Mucosa of gallbladder (tissue), 1 donor: ENCODE results near the gene HDGFL2. TPM values are rescaled to one million over a fixed set of nuclear protein-coding genes. Genes with fewer than 3 reads are reported as not detected.

Source experiments
- DNase-seq: peaks from one replicate; pipeline ENCODE4 v3.0.0-alpha.2; 2020; ENCODE audit warnings: low spot score
- total RNA-seq: library from RNA; stranded (reverse); gene quantifications from one replicate; pipeline ENCODE4 v1.2.1, GENCODE V29; 2021
- donor health status: DM: no; HTN: no; CAD: no.

HDGFL2 gene
- total RNA-seq, 1 donor from 2014 or later = 54.4 TPM

GRCh38 chr19:4497770-4498389, 25.8 kb downstream of the HDGFL2 start:
- no peak for DNase-seq

DNA sequence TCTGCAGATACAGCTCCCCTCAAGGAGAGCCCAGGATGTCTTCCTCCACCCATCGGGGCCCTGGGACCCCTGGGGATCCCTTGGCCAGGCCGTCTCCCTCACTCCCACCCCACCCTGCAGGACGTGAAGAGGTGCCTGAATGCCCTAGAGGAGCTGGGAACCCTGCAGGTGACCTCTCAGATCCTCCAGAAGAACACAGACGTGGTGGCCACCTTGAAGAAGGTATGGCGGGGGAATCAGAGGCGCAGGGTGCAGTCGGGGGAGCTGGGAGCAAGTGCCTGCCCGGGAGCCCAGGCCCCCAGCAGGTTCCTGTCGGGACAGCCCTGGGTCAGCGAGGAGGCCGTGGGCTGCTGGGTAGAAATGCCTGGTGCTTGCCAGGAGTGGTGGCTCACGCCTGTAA, 26.6 kb downstream of the HDGFL2 start:
- no peak for DNase-seq

GRCh38 chr19:4499318-4499717, 27.2 kb downstream of the HDGFL2 start:
- DNase-seq = no peak

GRCh38 chr19:4499855-4500254, 27.8 kb downstream of the HDGFL2 start:
- DNase-seq = no peak

GRCh38 chr19:4500841-4501591, 28.9 kb downstream of the HDGFL2 start:
- DNase-seq = no peak

DNA sequence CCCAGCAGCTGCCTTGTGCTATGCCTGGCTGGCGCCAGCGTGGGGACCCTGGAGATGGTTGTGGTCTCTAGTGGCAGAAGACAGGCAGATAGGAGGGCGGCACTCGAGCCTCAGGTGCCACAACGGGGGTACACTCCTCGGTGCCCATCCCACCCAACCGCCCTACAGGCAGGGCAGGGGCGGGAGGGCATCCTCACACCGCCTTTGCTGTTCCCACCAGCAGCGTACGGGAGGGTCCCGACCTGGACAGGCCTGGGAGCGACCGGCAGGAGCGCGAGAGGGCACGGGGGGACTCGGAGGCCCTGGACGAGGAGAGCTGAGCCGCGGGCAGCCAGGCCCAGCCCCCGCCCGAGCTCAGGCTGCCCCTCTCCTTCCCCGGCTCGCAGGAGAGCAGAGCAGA, 29.6 kb downstream of the HDGFL2 start:
- no peak for DNase-seq

GRCh38 chr19:4502282-4503131, 30.4 kb downstream of the HDGFL2 start:
- no peak for DNase-seq

DNA sequence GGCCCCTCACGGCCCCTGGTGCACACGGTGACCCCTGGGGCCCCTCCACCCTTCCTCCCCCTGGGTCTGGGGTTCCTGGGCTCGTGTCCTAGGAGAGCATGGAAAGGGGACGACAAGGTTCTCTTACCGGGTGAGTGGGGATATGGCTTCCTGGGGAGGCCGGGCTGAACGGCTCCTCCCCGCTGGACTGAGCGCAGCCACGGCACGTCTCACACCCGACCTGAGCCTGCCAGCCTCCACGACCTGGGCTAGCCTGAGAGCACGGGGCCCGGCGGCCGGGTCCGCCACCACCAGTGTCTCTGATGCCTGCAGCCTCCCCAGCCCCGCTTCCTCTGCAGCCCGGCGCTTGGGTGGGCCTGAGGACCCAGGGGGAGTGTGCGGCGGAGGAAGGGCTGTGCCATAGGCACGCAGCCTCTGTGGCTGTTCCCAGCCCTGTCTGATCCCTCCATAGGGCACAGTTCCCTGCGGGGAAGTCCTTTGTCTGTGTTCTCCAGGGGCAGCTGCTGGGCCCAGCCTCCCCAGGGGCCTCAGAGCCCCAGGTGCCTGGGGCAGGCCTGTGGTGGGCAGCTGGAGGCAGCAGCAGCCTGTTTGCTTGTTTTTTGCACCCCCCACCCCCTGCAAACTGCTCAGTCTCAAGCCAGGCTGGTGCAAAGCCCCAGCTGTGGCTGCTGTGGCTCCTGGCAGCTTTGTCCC, 31.2 kb downstream of the HDGFL2 start:
- DNase-seq = no peak

GRCh38 chr19:4503825-4504170, 31.7 kb downstream of the HDGFL2 start:
- no peak for DNase-seq

DNA sequence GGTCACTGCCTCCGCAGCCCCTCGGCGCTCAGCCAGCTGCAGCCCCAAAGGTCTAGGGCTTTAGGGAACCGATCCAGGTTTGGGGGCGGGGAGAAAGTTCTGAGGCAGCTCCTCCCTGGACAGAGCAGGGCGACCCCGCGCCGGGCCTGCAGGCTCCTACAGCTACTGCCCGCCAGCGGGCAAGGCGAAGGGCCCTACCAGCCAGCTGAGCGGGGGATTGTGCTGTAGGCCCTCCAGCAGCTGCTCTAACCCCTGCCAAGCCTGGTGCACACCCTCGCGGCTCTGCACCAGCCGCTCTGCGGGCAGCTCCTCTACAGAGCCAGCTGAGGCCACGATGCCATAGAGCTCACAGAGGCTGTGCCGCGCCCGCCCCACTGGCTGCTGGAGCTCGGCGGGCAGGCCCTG, 32.2 kb downstream of the HDGFL2 start:
- DNase-seq = no peak

DNA sequence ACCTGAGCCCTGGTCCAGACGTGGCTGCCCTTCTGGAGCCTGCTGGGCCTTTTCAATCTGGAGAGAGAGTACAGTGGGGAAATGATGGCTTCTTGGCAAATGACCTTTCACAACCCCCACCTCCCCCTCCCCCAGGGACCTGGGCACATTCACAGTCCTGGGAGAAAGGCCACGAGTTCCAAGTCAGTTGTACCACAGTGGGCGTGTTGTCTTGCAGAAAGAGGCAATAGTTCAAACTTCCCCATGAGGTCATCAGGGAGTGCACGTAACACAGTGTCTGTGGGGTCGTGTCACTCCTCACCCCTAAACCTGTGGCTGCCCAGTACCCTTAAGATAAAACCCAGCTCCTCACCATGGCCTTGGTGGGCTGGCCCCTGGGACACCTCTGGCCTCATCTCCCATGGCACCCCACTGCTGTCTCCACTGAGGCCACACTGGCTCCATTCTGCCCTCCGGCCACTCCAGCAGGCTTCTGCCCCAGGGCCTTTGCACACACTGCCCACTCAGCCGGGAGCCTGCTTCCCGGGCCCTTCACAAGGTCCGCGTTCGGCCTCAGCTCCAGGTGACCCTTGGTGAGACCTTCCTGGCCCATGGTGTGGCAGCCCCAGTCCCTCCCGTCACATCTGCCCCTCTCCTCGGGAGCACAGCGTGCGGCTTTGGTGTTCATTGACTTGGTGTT, 32.9 kb downstream of the HDGFL2 start:
- DNase-seq = no peak

DNA sequence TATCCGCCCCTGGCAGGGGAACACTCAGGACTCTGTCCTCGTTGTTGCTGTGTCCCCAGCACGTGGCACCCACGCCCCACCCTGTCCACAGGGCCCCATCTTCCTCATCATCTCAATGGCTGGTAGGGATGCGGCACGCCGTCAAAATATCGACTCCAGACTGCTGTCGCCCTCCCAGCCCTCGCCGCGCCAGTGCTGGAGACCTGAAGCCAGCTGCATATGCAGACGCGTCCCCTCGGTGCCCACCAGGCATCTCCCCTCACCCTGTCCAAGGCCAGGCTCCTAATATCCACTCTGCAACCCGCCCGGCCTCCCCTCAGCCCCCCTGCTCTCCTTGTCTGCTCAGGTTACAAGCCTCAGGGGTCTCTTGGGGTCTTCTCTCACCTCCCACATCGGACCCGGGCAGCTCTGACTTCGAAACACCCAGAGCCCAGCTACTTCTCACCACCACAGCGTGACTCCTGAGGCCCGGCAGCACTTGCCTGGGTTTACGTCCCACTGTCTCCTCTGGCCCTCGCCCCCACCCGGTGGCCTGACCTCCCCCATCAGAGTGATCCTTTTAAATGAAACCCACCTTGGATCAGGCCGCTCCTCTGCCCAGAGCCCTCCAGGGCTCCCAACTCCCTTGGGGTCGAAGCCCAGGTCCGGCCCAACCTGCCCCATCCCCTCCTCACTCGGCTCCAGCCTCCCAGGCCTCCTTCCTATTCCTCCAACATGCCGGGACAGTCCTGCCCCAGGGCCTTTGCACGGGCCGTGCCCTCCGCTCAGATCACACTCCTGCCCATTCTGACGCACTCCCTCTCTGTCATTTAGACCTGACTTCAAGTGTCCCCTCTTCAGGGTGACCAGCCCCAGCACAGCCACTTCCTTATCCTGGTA, 33.7 kb downstream of the HDGFL2 start:
- no peak for DNase-seq

DNA sequence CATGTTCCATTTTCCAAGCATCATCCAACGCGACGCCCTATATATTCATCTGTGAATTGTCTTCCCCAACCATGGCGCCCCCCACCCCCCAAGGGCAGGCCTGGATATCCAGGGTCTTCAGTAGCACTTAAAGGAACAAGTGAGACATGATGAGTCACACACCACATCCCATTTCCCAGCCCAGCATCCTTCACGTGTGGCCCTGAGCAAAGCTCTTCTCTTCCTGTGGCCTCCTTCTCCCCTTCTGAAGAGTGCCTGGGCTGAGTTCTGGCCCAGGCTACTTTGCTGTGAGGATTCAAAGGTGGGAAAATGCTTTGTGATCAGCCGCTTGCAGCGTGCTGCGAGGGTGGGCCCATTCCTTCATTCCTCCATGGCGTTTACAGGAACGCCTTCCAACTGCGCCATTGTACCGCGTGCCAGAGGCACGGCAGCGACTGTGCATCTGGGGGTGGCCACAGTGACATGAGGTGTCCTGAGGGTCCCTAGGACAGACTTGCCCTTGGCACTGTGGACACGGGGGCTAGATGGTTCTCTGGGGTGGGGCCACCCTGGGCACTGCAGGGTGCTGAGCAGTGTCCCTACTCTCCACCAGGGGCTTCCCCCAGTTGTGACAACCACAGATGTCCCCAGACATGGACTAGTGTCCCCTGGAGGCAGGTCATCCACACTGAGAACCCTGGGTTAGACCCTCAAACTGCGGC, 34.5 kb downstream of the HDGFL2 start:
- no peak for DNase-seq

DNA sequence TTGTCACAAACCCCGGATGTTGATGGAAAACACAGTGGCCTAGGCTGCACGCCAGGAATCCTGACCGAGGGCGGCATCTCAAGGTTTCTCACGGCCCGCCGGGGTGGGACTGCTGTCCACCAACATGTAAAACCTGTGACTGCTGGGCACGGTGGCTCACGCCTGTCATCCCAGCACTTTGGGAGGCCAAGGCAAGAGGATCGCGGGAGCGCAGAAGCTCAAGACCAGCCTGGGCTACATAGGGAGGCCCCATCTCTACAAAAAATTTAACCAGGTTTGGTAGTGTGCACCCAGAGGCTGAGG, 35.0 kb downstream of the HDGFL2 start:
- no peak for DNase-seq

- no peak for DNase-seq
These were observed 35.7 kb downstream of the HDGFL2 start for GRCh38 chr19:4507804-4508203.

GRCh38 chr19:4508698-4509097, 36.6 kb downstream of the HDGFL2 start:
- no peak for DNase-seq

DNA sequence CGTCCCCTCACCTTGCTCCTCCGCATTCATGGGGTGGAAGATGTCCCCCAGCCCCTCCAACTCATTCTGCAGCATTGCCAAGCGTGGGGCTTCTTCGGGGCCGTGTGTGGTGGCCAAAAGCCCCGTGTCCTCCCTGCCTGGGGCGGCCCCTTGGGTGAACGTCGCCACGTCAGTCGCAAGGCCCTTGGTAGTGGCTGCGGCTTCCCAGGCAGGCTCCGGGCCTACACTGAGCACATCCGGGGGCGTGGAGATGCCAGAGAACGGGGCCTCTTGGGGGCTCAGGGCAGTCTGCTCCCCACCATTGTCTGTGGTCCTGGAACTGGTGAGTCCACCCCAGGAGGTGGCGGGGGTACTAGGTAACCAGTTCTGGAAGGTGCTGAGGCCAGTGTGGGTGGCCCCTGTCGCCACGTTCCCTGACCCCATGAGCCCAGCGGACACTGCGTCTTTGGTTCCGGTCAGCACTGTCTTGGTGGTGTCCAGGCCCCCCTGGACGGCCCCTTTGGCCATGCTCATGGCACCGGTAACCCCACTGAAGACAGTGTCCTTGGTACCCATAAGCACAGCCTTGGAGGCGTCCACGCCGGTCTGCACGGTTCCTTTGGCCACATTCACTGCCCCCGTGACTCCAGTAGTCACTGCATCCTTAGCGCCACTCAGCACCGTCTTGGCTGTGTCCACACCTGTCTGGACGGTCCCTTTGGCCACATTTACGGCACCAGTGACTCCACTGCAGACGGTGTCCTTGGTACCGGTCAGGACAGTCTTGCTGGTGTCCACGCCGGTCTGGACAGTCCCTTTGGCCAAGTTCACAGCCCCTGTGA, 38.5 kb downstream of the HDGFL2 start:
- no peak for DNase-seq

- no peak for DNase-seq
These were observed 39.4 kb downstream of the HDGFL2 start for GRCh38 chr19:4511300-4512054.

- DNase-seq = no peak
These were observed 40.0 kb downstream of the HDGFL2 start for GRCh38 chr19:4512070-4512469.
